Endothelial cell (in vitro differentiated cells): ENCODE results near the gene IGF2BP1. TPM values are rescaled to one million over a fixed set of nuclear protein-coding genes. Genes with fewer than 3 reads are reported as not detected.

Experiments used
- DNase-seq: peaks from one replicate; pipeline ENCODE4 v3.0.0; 2021; ENCODE audit warnings: low spot score
- H3K27ac Mint-ChIP-seq: one replicate; pipeline ENCODE4 v1.8.0; 2021; ENCODE audit warnings: mixed read lengths, inconsistent platforms; ENCODE audit not compliant: unreplicated experiment
- H3K27me3 Mint-ChIP-seq: one replicate; pipeline ENCODE4 v1.8.0; 2021; ENCODE audit warnings: mild to moderate bottlenecking, moderate library complexity, mixed read lengths, inconsistent platforms; ENCODE audit not compliant: unreplicated experiment
- H3K36me3 Mint-ChIP-seq: one replicate; pipeline ENCODE4 v1.8.0; 2021; ENCODE audit warnings: mild to moderate bottlenecking, low read depth, mixed read lengths, inconsistent platforms; ENCODE audit not compliant: unreplicated experiment
- H3K4me1 Mint-ChIP-seq: one replicate; pipeline ENCODE4 v1.8.0; 2021; ENCODE audit warnings: mild to moderate bottlenecking, mixed read lengths, inconsistent platforms; ENCODE audit not compliant: unreplicated experiment
- H3K4me3 Mint-ChIP-seq: one replicate; pipeline ENCODE4 v1.8.0; 2021; ENCODE audit warnings: mild to moderate bottlenecking, mixed read lengths, inconsistent platforms; ENCODE audit not compliant: unreplicated experiment
- H3K9me3 Mint-ChIP-seq: one replicate; pipeline ENCODE4 v1.8.0; 2021; ENCODE audit warnings: mixed read lengths, inconsistent platforms; ENCODE audit not compliant: unreplicated experiment
- CTCF ChIP-seq: fragments of 200-600 bp; sonication (generic); IDR thresholded peaks from one replicate; pipeline ENCODE4 v1.5.0; 2021; ENCODE audit warnings: antibody characterized with exemption; ENCODE audit not compliant: unreplicated experiment
- total RNA-seq: library from RNA; stranded (reverse); fragmentation: NEBNext Ultra II Directional; extraction: Animal tissue kit (Norgen Biotek cat#: 25700); gene quantifications from one replicate; pipeline ENCODE4 v1.2.1, GENCODE V29; 2021; ENCODE audit not compliant: unreplicated experiment

The IGF2BP1 gene
- total RNA-seq, 1 donor from 2014 or later = 298 TPM

GRCh38 chr17:48960834-48961515 is 36.2 kb upstream of the IGF2BP1 start:
- Mint-ChIP-seq H3K27ac (no peak overlapping the region), H3K9me3 (no peaks in the 10 kb centered on the region), H3K4me1 (peaks cover 19% of the 10 kb centered on the region), H3K27me3 (peaks cover 16% of the 10 kb centered on the region), H3K4me3 (no peak overlapping the region), H3K36me3 (peaks cover 3% of the 10 kb centered on the region)
- DNase-seq = no peak
- no peak for TF ChIP-seq CTCF

GRCh38 chr17:48961516-48962233 is 35.5 kb upstream of the IGF2BP1 start:
- no peak for DNase-seq
- no peak for TF ChIP-seq CTCF
- no peak overlapping the region for H3K27ac Mint-ChIP-seq
- H3K9me3 Mint-ChIP-seq = no peaks in the 10 kb centered on the region
- peaks cover 19% of the 10 kb centered on the region for H3K4me1 Mint-ChIP-seq
- H3K4me3 Mint-ChIP-seq = no peak overlapping the region
- H3K36me3 Mint-ChIP-seq = peaks cover 3% of the 10 kb centered on the region
- H3K27me3 Mint-ChIP-seq = peaks cover 16% of the 10 kb centered on the region

- Mint-ChIP-seq H3K4me1 (peaks cover 3% of the 10 kb centered on the region), H3K36me3 (peaks cover 3% of the 10 kb centered on the region), H3K9me3 (no peaks in the 10 kb centered on the region), H3K27ac (no peak overlapping the region), H3K4me3 (peak overlapping the region; percentile 65), H3K27me3 (peaks cover 9% of the 10 kb centered on the region)
- TF ChIP-seq CTCF = no peak
- DNase-seq = no peak
These were observed 27.0 kb upstream of the IGF2BP1 start for GRCh38 chr17:48970224-48970623.

DNA sequence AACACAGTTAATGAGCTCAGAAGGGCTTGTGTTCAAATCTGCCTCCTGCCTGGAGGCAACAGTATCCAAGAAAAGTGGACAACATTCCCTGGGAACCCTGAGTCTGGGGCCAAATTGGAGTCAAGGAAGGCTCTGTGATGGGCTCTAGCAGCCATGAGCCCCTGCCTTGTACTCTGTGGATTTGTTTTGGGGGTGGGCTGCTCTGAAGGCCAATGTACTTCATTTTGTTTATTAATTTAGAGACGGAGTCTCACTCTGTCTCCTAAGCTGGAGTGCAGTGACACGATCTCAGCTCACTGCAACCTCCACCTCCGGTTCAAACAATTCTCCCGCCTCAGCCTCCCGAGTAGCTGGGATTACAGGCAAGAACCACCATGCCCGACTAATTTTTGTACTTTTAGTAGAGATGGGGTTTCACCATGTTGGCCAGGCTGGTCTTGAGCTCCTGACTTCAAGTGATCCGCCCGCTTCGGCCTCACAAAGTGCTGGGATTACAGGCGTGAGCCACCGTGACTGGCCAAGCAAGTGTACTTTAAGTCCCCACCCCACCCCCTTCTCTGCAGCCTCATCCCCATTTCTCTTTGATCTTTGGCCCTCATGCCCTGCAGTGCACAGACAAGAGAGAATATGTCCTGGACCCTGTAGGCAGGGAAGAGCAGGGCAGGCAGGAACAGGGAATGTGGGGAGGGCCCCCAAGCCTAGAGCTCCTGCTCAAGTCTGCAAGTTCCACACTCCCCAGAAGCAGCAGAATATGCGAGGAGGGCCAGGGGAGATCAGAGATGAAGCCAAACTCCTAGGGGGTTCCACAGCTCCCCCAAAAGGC is 26.1 kb upstream of the IGF2BP1 start:
- Mint-ChIP-seq H3K27ac (peak overlapping the region; percentile 31), H3K36me3 (no peaks in the 10 kb centered on the region), H3K4me1 (peaks cover 3% of the 10 kb centered on the region), H3K27me3 (peaks cover 6% of the 10 kb centered on the region), H3K4me3 (no peak overlapping the region), H3K9me3 (no peaks in the 10 kb centered on the region)
- TF ChIP-seq CTCF = no peak
- no peak for DNase-seq

GRCh38 chr17:48972749-48973097 is 24.5 kb upstream of the IGF2BP1 start:
- peak overlapping the region; percentile 64 for H3K27ac Mint-ChIP-seq
- peaks cover 3% of the 10 kb centered on the region for H3K4me1 Mint-ChIP-seq
- H3K36me3 Mint-ChIP-seq = no peaks in the 10 kb centered on the region

More at GRCh38 chr17:48972749-48973097, 24.5 kb upstream of the IGF2BP1 start:
- H3K27me3 Mint-ChIP-seq = peaks cover 6% of the 10 kb centered on the region
- no peaks in the 10 kb centered on the region for H3K9me3 Mint-ChIP-seq
- DNase-seq = no peak
- no peak for TF ChIP-seq CTCF
- H3K4me3 Mint-ChIP-seq = no peak overlapping the region
